B cell (primary cell): ENCODE measurements around the gene SEPTIN3. TPM values are rescaled to one million over a fixed set of nuclear protein-coding genes. Genes with fewer than 3 reads are reported as not detected.
"Not testable (repeated sequence)": the region's sequence is repeated elsewhere in the genome, so short reads cannot be mapped to it uniquely, and the experiment has no call there.

Experiments
- ATAC-seq: fragments of 200-7000 bp; cut with Tn5 transposase; one replicate; pipeline ENCODE4 v1.10.0; 2021; ENCODE audit warnings: low read depth, mild to moderate bottlenecking, moderate number of reproducible peaks, moderate library complexity
- CTCF ChIA-PET: fragments of 350-600 bp; sonication (Branson Sonifier 250); formaldehyde crosslinking; loops from one replicate; lab custom pipeline; 2021; ENCODE audit warnings: antibody characterized with exemption, inconsistent platforms; lab: Charles Lee
- POLR2A ChIA-PET: fragments of 350-600 bp; sonication (Branson Sonifier 250); formaldehyde crosslinking; loops from one replicate; lab custom pipeline; 2021; ENCODE audit warnings: antibody characterized with exemption; lab: Charles Lee
- DNase-seq: peaks from one replicate; pipeline ENCODE4 v3.0.0; 2013
- H2AFZ ChIP-seq: 2 replicates; pipeline ENCODE4 v1.6.1; 2012; ENCODE audit warnings: mild to moderate bottlenecking, low read depth, low read length; ENCODE audit not compliant: insufficient read depth, poor library complexity, severe bottlenecking
- H3K27ac ChIP-seq, 2 donors: 1 replicate in 1 of 2; 2 replicates in 1 of 2; pipeline ENCODE4 v1.5.1; 2012 to 2013; ENCODE audit warnings: low read length in 2 of 2, mild to moderate bottlenecking in 2 of 2, moderate library complexity in 1 of 2
- H3K27me3 ChIP-seq, 4 experiments: fragments of 200-600 bp in 1 of 4; sonication (generic) in 1 of 4; replicated peaks in 1 of 4; 1 replicate in 2 of 4; 2 replicates in 2 of 4; pipeline versions ENCODE4 v1.6.1 to v1.7.0; 2013 to 2016; ENCODE audit warnings: low read length in 3 of 4, mild to moderate bottlenecking in 2 of 4, mixed read lengths in 1 of 4, moderate library complexity in 1 of 4; ENCODE audit not compliant: insufficient read depth in 4 of 4, control insufficient read depth in 3 of 4; ENCODE audit errors: control extremely low read depth in 1 of 4
- H3K36me3 ChIP-seq, 2 experiments: replicated peaks in 1 of 2; 1 replicate in 1 of 2; 2 replicates in 1 of 2; pipeline versions ENCODE4 v1.6.1 to v1.7.1; 2013; ENCODE audit warnings: low read length in 1 of 2; ENCODE audit not compliant: insufficient read depth in 2 of 2, control insufficient read depth in 1 of 2; ENCODE audit errors: control extremely low read depth in 1 of 2, extremely low read depth in 1 of 2
- H3K4me1 ChIP-seq, 2 donors: fragments of 200-600 bp in 1 of 2; sonication (generic) in 1 of 2; 1 replicate in 1 of 2; 2 replicates in 1 of 2; pipeline versions ENCODE4 v1.5.1 to v1.6.1; 2013 to 2017; ENCODE audit warnings: low read length in 2 of 2; ENCODE audit not compliant: control insufficient read depth in 2 of 2, insufficient read depth in 2 of 2
- H3K4me2 ChIP-seq: replicated peaks from 2 replicates; pipeline ENCODE3; 2012; ENCODE audit warnings: mild to moderate bottlenecking, low read depth, low read length; ENCODE audit not compliant: poor library complexity, severe bottlenecking
- H3K4me3 ChIP-seq, 5 experiments: fragments of 200-600 bp in 1 of 5; sonication (generic) in 1 of 5; 1 replicate in 3 of 5; 2 replicates in 2 of 5; pipeline versions ENCODE4 v1.5.1 to v1.7.0; 2011 to 2016; ENCODE audit warnings: low read length in 4 of 5, mild to moderate bottlenecking in 4 of 5, low read depth in 2 of 5, control low read depth in 1 of 5, moderate library complexity in 1 of 5; ENCODE audit not compliant: insufficient read depth in 1 of 5; ENCODE audit errors: control extremely low read depth in 1 of 5, extremely low read depth in 1 of 5
- H3K79me2 ChIP-seq: fragments of 200-600 bp; sonication (generic); one replicate; pipeline ENCODE4 v1.6.0; 2016; ENCODE audit warnings: low read length; ENCODE audit not compliant: control insufficient read depth, insufficient read depth
- H3K9ac ChIP-seq: fragments of 200-600 bp; sonication (generic); 2 replicates; pipeline ENCODE4 v1.6.1; 2017; ENCODE audit warnings: mild to moderate bottlenecking, low read length, moderate library complexity
- H3K9me3 ChIP-seq, 3 donors: one replicate each; pipeline versions ENCODE4 v1.6.1 to v1.7.1; 2013; ENCODE audit warnings: low read length in 2 of 3; ENCODE audit not compliant: control insufficient read depth in 2 of 3, insufficient read depth in 1 of 3; ENCODE audit errors: control extremely low read depth in 1 of 3
- H4K20me1 ChIP-seq: 2 replicates; pipeline ENCODE4 v1.6.0; 2012; ENCODE audit warnings: mild to moderate bottlenecking, low read length; ENCODE audit not compliant: insufficient read depth, control insufficient read depth, poor library complexity, severe bottlenecking
- H3K27ac Mint-ChIP-seq: one replicate; pipeline ENCODE4 v1.8.0; 2021; ENCODE audit warnings: mixed read lengths
- H3K27me3 Mint-ChIP-seq: one replicate; pipeline ENCODE4 v1.8.0; 2021; ENCODE audit warnings: mixed read lengths
- H3K4me1 Mint-ChIP-seq: one replicate; pipeline ENCODE4 v1.8.0; 2021; ENCODE audit warnings: mixed read lengths
- H3K4me3 Mint-ChIP-seq: one replicate; pipeline ENCODE4 v1.8.0; 2021; ENCODE audit warnings: mixed read lengths
- H3K9me3 Mint-ChIP-seq: one replicate; pipeline ENCODE4 v1.8.0; 2022; ENCODE audit warnings: mixed read lengths; ENCODE audit not compliant: insufficient read depth
- CTCF ChIP-seq: fragments of 200-600 bp; IDR thresholded peaks from one replicate; pipeline ENCODE4 v1.8.0; 2022; ENCODE audit warnings: antibody characterized with exemption, mild to moderate bottlenecking
- EZH2 ChIP-seq: IDR thresholded peaks from 2 replicates; pipeline ENCODE4 v1.6.1; 2012; ENCODE audit warnings: borderline replicate concordance, low read depth, mild to moderate bottlenecking, moderate library complexity, low read length; ENCODE audit not compliant: insufficient read depth, poor library complexity, severe bottlenecking
- WGBS: methylation state at CpG from one replicate; pipeline ENCODE4 v1.1.5; 2013; ENCODE audit warnings: missing lambda C conversion rate; ENCODE audit not compliant: insufficient coverage; 5-methylcytosine and 5-hydroxymethylcytosine counted together
- intact Hi-C: fragments of 100-400 bp; cut with micrococcal nuclease; formaldehyde crosslinking; loops from one replicate; pipeline ENCODE4 v1.10.0; 2022
- polyA plus RNA-seq: library from polyadenylated mRNA; depleted of rRNA; stranded (reverse); fragments of >200 nt; gene quantifications from 2 replicates; pipeline ENCODE4 v1.2.3, GENCODE V29; 2012
- total RNA-seq, 2 donors: library from RNA; stranded (reverse); fragments of 120-200 nt in 1 of 2; gene quantifications; 1 replicate in 1 of 2; 2 replicates in 1 of 2; pipeline versions ENCODE4 v1.2.3 to v1.2.4, GENCODE V29; 2013 to 2022

Gene SEPTIN3
- total and polyA plus RNA-seq, 2 donors (not counting 1 experiment from before 2014, with no cell fraction given) = 0.06 to 0.39 TPM

GRCh38 chr22:41948928-41949296, 20.3 kb upstream of the SEPTIN3 start:
- H2AFZ ChIP-seq, H3K9me3 ChIP-seq, intact Hi-C loops, H3K79me2 ChIP-seq, H3K27ac ChIP-seq, H3K9ac ChIP-seq, H4K20me1 ChIP-seq, ATAC-seq, DNase-seq, H3K4me2 ChIP-seq, H3K9me3 Mint-ChIP-seq, H3K4me3 ChIP-seq, H3K36me3 ChIP-seq, H3K27me3 Mint-ChIP-seq: not testable (repeated sequence)
- Histone ChIP-seq H3K4me1 (peaks cover 28 to 61% of the 10 kb centered on the region in 2 donors), H3K27me3 (peaks cover 0 to 10% (median 0%) of the 10 kb centered on the region in 4 experiments)
- ChIA-PET POLR2A (interaction anchor here (1.0 to 1.7 kb wide), 2 partner anchors 8 to 27 kb away, joined by 4 to 11 read pairs; no protein-coding TSS in a partner anchor), CTCF (interaction anchor here (1.1 to 6.1 kb wide), 6 partner anchors 8 to 250 kb away, joined by 3 to 53 read pairs (median 4); partner anchors contain the start of genes MEI1 and NDUFA6)
- Mint-ChIP-seq H3K4me1 (peaks cover 53% of the 10 kb centered on the region), H3K4me3 (peak overlapping the region; percentile 43), H3K27ac (peak overlapping the region; percentile 77)
- WGBS = 90% methylated on average over 5 of the region's 8 CpGs

GRCh38 chr22:41949297-41949965, 19.8 kb upstream of the SEPTIN3 start:
- TF ChIP-seq EZH2 (no peak), CTCF (no peak)
- 50% methylated on average over 7 of the region's 7 CpGs for WGBS
- ATAC-seq (no peak), DNase-seq (peak; percentile 64)
- Mint-ChIP-seq H3K9me3 (no peaks in the 10 kb centered on the region), H3K27me3 (no peaks in the 10 kb centered on the region), H3K4me1 (peaks cover 55% of the 10 kb centered on the region), H3K27ac (peak overlapping the region; percentile 77), H3K4me3 (peak overlapping the region; percentile 43)
- Histone ChIP-seq H3K9me3 (no peaks in the 10 kb centered on the region), H3K27me3 (peaks cover 0 to 10% (median 0%) of the 10 kb centered on the region in 4 experiments), H3K4me2 (peak overlapping the region; percentile 38), H3K27ac (peak overlapping the region in 1 of 2 donors; percentile 24), H3K4me3 (no peak overlapping the region), H3K36me3 (no peaks in the 10 kb centered on the region), H4K20me1 (no peaks in the 10 kb centered on the region), H3K79me2 (no peaks in the 10 kb centered on the region), H3K4me1 (peaks cover 28 to 61% of the 10 kb centered on the region in 2 donors), H3K9ac (peak overlapping the region; percentile 5), H2AFZ (peak overlapping the region; percentile 5)
- ChIA-PET POLR2A (interaction anchor here (0.5 to 1.7 kb wide), 3 partner anchors 9 to 110 kb away, joined by 4 to 11 read pairs (median 6); no protein-coding TSS in a partner anchor), CTCF (interaction anchor here (0.6 to 6.1 kb wide), 7 partner anchors 8 to 251 kb away, joined by 3 to 53 read pairs (median 4); partner anchors contain the start of genes MEI1 and NDUFA6)
- intact Hi-C loops = no loop called here
